Measurements from ENCODE around the gene HOOK1. TPM values are rescaled to one million over a fixed set of nuclear protein-coding genes. Genes with fewer than 3 reads are reported as not detected.

HOOK1 gene
- polyA plus RNA-seq, 1 donor (not counting 4 experiments of a cell fraction or from before 2014, with no cell fraction given) = 12.7 TPM

DNA sequence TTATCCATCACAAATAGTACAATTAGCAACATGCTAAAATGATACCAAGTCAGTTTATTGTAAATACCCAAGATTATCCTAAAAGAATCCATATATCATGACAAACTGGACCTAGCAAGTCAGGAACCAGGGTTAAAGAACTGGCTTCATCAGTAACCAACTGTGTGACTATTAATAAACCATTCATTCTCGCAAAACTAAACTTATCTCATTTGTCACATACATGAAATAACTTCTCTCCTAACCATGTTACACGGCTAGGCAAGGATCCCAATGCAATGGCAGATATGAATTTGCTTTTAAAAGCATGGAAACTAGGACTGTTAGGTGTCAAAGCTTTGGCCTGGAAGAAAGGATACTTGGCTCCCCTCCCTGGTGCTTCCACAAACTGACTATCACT lies 82.4 kb downstream of the HOOK1 start:
- H3K9me1 ChIP-seq (ENCODE audit: control insufficient read depth, extremely low read depth, insufficient read depth, low read length) = no peaks in the 10 kb centered on the region
- TF ChIP-seq EZH2 (IDR thresholded peaks at IDR 0.05; ENCODE audit: low read length) = no peak
- TF ChIP-seq CTCF (optimal IDR thresholded peaks at IDR 0.05 in 1 of 3, IDR thresholded peaks at IDR 0.05 in 1 of 3, conservative IDR thresholded peaks at IDR 0.05 in 1 of 3; ENCODE audit: extremely low read depth in 1 of 3, insufficient read depth in 2 of 3, low read length in 3 of 3) = no peak
- FAIRE-seq (no peak), DNase-seq (ENCODE audit: low read depth, low spot score) (no peak)
- peaks cover 4% of the 10 kb centered on the region for H3K4me1 ChIP-seq (ENCODE audit: control insufficient read depth, extremely low read depth, insufficient read depth, low read length)
- no peak overlapping the region for H3K27ac ChIP-seq (ENCODE audit: control insufficient read depth, insufficient read depth, low read length)
- dilution Hi-C loops (cut with MboI; ENCODE audit: extremely low pct_ligation_motif_present, low sequenced_read_pairs) = no loop called here
- H3K4me3 ChIP-seq (ENCODE audit: control insufficient read depth in 2 of 3, extremely low read depth in 1 of 3, insufficient read depth in 2 of 3, low read depth in 1 of 3, low read length in 3 of 3) = no peak overlapping the region
- no peak overlapping the region for H2AFZ ChIP-seq (ENCODE audit: control insufficient read depth, low read length)
- H3K27me3 ChIP-seq (ENCODE audit: control insufficient read depth, extremely low read depth, insufficient read depth, low read length) = no peaks in the 10 kb centered on the region
- H3K9me3 ChIP-seq (ENCODE audit: control insufficient read depth, low read depth, low read length) = no peaks in the 10 kb centered on the region
- H3K79me2 ChIP-seq (ENCODE audit: control insufficient read depth, insufficient read depth, low read length) = no peaks in the 10 kb centered on the region
- H3K36me3 ChIP-seq (ENCODE audit: control insufficient read depth in 2 of 2, extremely low read depth in 1 of 2, insufficient read depth in 2 of 2, low read length in 2 of 2) = no peaks in the 10 kb centered on the region
- no peak overlapping the region for H3K4me2 ChIP-seq (ENCODE audit: control insufficient read depth, extremely low read depth, insufficient read depth, low read depth, low read length)
- H4K20me1 ChIP-seq (ENCODE audit: control insufficient read depth, extremely low read depth, insufficient read depth, low read length) = no peaks in the 10 kb centered on the region
- no peak overlapping the region for H3K9ac ChIP-seq (ENCODE audit: control insufficient read depth, extremely low read depth, insufficient read depth, low read length)

DNA sequence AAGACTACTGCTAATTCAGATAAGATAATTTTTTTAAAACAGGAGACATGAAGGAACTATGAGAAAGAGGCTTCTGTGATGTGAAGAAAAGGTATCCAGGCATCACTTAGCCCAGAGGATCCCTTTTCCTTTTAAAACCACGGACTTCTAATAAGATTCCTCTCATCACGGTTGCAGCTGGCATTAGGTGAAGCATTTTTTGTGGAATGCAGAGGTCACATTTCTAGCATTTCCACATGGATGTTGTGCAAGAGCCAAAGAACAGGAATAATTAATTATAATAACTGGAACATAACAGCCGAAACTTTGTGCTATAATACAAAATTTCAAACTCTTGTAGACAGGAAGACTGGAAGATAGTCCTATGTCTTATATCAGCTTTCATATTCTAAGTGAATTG lies 84.2 kb downstream of the HOOK1 start:
- dilution Hi-C loops (cut with MboI; ENCODE audit: extremely low pct_ligation_motif_present, low sequenced_read_pairs) = no loop called here
- no peak for TF ChIP-seq EZH2 (IDR thresholded peaks at IDR 0.05; ENCODE audit: low read length)
- TF ChIP-seq CTCF (optimal IDR thresholded peaks at IDR 0.05 in 1 of 3, IDR thresholded peaks at IDR 0.05 in 1 of 3, conservative IDR thresholded peaks at IDR 0.05 in 1 of 3; ENCODE audit: extremely low read depth in 1 of 3, insufficient read depth in 2 of 3, low read length in 3 of 3) = no peak
- Histone ChIP-seq H4K20me1 (ENCODE audit: control insufficient read depth, extremely low read depth, insufficient read depth, low read length) (no peaks in the 10 kb centered on the region), H3K79me2 (ENCODE audit: control insufficient read depth, insufficient read depth, low read length) (no peaks in the 10 kb centered on the region), H3K36me3 (ENCODE audit: control insufficient read depth in 2 of 2, extremely low read depth in 1 of 2, insufficient read depth in 2 of 2, low read length in 2 of 2) (no peaks in the 10 kb centered on the region), H3K9me3 (ENCODE audit: control insufficient read depth, low read depth, low read length) (no peaks in the 10 kb centered on the region), H3K27me3 (ENCODE audit: control insufficient read depth, extremely low read depth, insufficient read depth, low read length) (no peaks in the 10 kb centered on the region), H3K27ac (ENCODE audit: control insufficient read depth, insufficient read depth, low read length) (no peak overlapping the region), H3K9ac (ENCODE audit: control insufficient read depth, extremely low read depth, insufficient read depth, low read length) (no peak overlapping the region), H3K4me1 (ENCODE audit: control insufficient read depth, extremely low read depth, insufficient read depth, low read length) (no peaks in the 10 kb centered on the region), H2AFZ (ENCODE audit: control insufficient read depth, low read length) (no peak overlapping the region), H3K4me3 (ENCODE audit: control insufficient read depth in 2 of 3, extremely low read depth in 1 of 3, insufficient read depth in 2 of 3, low read depth in 1 of 3, low read length in 3 of 3) (no peak overlapping the region), H3K9me1 (ENCODE audit: control insufficient read depth, extremely low read depth, insufficient read depth, low read length) (no peaks in the 10 kb centered on the region), H3K4me2 (ENCODE audit: control insufficient read depth, extremely low read depth, insufficient read depth, low read depth, low read length) (no peak overlapping the region)
- DNase-seq (ENCODE audit: low read depth, low spot score) = no peak
- no peak for FAIRE-seq

Measured in keratinocyte (primary cell).